Stimulated activated naive CD4-positive, alpha-beta T cell (primary cell): ENCODE measurements around the gene APC2.
"Not testable (repeated sequence)": the region's sequence is repeated elsewhere in the genome, so short reads cannot be mapped to it uniquely, and the experiment has no call there.

Experiments used
- DNase-seq, 6 experiments: peaks; one replicate each; lab custom pipeline; 2025; lab: John Stamatoyannopoulos, UW

APC2 gene

DNA sequence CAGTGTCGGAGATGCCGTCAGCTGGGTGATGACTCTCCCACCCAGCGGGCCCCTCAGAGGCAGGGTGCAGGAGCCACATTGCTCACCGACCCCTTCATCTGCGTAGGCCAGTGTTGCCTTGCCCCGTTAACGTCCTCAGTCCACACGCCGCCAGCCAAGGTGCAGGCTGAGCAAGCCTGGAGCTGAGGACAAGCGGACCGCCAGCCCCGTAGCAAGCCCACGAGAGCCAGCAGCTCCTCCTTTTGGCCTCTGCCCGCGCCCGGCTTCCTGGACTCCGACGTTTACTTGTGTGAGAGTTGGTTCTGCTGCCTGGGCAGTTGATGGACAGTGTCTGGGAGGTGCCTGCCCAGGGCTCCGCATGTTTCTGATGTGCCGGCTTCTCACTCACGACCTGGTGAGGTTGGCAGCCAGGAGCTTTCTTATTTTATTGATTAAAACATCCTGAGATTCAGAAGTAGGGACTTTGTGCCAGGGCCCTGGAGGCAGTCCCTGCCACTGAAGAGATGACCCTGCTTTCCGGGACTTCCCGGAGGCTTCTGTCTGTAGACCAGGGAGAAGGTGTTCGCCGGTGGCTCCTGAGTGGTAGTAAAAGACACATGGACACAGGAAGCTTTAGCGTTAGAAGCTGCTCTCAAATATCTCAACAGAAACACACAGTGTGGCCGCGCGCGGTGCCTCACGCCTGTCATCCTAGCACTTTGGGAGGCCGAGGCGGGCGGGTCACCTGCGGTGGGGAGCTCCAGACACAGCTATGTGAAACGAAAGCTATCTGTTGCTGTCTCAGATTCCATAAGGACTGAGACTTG is 36.7 kb upstream of the APC2 start:
- DNase-seq = no peak

DNA sequence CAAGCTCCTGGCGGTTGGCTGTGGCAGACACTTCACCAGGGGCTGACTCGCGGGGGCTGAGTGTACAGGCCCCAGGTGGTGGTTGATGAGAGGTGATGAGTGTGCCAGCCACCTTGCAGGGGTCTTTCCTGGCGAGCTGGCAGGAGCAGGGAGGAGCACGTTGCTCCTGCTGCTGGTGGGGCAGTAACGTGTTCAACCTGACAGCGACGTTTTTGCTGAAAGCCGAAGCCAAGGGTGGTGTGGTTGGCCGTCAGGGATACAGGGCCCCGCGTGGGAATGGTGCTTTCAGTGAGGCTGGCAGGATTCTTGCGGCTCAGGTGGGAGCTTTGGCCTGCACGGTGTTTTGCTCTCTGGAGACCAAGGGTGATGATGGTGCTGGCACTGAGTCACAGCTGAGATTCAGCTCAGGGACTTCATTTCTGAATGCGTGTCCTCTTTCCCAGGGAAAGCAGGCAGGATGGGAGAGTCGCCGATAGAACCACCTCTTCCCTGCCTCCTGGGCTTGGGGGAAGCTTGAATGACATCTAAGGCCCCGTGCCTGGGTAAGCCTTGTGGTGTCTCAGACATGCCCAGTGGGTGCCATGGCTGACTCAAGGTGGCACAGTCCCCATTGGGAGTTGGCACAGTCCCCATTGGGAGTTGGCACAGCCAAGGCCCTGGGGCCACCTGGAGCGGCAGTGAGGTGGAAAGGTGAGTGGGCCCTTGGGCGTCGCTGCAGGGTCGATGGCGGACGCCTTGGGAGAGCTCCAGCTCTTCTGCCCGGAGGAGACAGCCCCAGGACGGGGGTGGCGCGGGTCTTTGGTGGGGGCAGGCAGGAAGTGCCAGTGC is 33.7 kb upstream of the APC2 start:
- no peak for DNase-seq

DNA sequence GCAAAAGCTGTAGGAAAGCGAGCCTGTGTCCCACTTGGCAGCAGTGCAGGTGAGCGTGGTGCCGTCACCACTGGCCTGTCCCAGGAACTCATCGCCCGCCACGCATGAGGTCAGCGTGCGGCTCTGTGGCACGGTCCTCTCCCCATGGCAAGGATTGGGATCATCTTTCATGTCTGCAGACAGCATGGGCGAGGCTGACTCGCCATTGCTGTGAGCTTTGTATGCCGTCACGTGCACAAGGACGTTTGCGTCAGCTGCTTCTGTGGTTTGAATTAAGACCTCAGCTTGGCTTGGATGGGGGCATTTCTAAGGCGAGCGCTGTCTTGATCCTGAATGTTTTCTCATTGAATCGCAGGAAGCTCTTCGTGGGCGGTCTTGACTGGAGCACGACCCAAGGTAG is 32.8 kb upstream of the APC2 start:
- DNase-seq = no peak

DNA sequence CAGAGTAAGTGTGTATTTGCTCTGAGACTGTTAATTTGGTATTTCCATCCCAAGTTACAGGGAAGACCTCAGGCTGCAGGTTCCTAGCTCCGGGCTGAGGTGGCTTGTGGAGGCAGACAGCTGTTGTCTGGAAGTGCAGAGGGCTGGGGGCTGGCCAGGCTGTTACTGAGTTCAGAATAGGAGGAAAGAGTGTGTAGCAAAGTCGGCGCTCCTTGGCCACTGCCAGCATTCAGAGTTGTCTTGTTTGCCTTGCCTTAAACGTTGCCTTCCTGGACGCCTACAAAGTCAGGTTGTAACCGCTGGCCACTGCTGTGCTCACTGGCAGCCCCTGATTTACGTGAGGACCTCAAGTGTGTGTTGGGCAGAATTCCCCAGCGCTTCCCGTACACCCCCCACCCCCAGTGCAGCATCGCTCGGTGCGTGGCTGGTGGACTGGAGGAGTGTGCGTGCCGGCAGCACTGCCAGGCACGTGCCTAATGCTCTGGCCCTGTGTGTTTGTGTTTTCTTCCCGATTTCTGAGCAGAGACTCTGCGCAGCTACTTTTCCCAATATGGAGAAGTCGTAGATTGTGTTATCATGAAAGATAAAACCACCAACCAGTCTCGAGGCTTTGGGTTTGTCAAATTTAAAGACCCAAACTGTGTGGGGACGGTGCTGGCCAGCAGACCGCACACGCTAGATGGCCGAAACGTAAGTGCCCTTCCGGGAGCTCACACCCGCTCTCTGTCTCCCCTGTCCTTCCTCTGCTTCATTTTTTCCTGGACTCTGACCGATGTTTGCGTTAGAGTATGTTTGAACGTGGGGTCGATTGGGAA is 32.0 kb upstream of the APC2 start:
- DNase-seq = no peak

DNA sequence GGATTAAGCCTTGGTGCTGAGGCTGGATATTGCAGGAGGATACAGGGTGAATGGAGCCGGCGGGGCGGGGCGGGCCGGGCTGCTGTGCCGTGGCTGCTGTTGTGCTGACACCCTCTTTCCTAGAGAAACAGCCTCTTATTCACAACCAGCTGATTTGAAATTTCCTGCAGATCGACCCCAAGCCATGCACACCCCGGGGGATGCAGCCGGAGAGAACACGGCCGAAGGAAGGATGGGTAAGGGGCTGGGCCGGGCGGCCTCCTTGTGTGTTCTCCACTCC is 31.5 kb upstream of the APC2 start:
- DNase-seq = no peak

DNA sequence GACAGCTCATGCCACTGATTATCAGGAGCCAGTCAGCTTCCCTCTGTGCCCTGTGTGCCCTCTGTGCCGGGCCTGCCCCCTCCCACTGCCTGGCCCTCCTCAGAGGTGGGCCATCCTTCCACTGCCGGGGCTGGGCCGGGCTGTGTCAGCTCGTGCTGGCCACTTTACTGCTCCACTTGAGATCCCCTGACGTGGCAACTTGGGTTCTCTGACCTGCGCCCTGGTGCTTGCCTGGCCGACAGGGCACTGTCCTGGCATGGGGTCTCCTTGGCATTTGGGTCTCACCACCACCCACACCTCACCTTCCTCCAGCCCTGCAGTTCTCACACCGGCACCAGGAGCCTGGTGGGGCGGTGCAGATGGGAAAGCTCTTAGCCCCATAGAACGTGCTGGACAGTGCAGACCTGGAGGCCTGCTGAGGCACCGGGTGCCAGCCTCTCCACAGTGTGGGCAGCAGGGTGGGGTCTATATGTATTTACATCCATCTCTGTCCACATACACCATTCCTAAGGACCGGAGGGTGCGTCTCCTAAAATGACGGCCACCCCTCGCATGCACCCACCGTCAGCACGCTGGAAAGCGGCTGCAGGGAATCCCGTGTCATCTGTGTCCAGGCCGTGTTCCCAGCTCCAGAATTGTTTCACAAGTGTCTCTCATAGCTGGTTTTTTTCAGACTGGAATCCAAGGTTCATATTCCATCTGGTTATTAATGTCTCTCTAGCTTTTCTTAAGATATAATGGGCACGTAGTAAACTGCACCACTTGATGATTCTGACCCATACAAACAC is 30.8 kb upstream of the APC2 start:
- DNase-seq = no peak

DNA sequence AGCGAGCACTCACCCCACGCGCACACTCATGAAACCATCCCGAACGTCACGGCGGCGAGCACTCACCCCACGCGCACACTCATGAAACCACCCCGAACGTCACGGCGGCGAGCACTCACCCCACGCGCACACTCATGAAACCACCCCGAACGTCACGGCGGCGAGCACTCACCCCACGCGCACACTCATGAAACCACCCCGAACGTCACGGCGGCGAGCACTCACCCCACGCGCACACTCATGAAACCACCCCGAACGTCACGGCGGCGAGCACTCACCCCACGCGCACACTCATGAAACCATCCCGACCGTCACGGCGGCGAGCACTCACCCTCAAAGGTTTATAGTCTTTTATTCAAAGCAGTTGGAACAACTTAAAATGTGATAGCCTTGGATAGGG is 29.8 kb upstream of the APC2 start:
- DNase-seq = not testable (repeated sequence)

DNA sequence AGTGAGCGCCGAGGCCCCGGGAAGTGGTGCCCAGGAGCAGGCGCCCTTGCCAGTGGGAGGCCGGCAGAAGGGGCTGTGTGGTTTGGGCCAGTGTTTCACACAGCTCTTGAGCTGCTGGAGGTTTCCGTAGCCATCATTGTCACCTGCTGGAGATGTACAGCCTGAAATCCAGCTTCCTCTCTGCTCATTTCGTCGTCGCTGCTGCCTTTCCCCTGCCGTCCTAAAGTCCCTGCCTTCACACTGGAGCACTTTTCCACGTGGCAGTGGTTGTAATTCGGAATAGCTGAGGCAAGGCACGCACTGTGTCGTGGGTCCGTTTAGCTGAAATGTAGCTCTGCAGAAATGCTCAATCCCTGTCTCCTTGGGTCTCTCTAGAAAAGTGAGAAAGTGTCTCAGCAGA is 29.3 kb upstream of the APC2 start:
- no peak for DNase-seq

DNA sequence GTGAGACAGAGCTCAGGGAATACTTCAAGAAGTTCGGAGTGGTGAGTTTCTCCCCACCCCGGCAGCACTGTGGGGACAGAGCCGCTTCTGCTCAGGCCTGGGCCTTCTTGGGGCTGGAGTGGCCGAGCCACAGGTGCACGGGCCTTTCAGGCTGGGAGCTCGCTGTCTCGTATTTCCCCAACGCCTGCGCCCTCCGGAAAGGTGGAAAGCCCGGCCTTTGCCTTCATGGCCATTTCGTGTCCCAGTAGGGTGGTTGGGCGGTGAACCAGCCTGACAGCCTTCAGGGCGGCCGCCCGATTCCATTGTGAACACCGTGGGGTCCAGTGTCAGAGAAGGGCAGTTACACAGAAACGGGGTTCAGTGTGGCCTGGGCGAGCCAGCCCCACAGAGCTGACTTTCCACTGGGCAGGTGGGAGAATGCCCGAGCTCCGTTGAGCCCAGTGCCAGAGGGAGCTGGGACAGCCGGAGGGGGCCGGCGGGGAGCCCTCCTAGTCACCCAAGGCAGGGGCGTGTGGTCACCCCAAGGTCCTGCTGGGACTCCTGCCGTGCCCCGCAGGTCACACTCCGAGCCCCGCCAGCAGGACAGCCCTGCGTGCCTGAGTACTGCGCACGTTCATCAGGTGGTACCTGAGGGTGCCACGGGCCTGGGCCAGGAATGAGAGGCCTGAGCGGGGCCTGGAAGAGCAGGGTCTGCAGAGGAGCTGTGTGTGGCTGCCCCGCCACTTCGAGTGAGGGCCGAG is 28.5 kb upstream of the APC2 start:
- DNase-seq = no peak

DNA sequence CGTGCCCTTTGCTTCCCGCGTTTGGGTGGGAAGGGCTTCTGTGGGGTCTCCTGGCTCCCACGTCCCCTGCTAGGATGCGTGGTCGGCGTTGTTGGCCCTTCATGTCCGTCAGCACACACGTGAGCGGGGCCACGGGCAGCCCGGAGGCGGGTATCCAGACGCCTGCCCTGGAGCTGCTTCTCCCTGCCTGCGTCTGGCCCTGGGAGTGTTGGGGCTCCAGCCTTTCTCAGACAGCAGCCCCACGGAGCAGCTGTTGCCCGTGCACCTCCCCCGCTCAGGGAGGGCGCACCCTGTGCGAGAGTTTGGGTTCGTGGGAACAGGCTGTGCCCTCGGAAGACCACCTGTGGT is 28.0 kb upstream of the APC2 start:
- DNase-seq = no peak

DNA sequence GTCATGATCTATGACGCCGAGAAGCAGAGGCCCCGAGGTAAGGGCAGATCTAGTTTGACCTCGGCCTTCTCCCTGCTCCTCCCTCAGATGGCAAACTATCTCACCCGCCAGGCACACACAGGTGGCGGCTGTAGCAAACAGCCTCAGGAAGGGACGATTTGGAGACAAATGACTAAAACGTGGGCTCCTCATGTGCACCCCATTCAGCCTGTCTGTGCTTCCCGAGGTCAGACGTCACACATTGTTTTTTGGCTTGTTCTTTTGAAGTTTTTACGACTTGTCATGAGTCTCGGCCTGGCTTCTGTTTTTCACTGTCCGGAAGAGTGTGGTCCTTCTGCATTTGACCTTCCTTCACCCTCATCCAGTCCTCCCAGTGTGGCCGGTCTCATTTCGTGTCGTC is 27.6 kb upstream of the APC2 start:
- DNase-seq = no peak

DNA sequence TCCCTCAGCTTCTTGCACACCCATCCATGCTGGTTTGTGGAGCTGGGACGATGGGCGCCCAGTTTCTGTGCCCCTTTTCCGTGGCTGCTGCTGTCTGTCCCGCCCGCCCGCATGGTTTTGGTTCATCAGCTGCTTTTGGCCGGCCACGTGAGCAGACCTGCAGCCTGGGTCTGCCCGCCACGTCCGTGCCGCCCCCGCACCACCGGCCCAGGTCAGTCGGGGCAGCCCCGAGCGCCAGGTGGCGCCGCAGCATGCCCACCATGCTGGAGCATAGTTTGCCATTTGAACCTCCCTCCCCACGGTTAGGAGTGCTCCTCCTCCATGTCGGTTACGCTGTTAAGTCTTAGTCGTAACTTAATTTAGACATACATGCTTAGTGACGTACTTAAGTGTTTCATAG is 27.0 kb upstream of the APC2 start:
- DNase-seq = no peak

DNA sequence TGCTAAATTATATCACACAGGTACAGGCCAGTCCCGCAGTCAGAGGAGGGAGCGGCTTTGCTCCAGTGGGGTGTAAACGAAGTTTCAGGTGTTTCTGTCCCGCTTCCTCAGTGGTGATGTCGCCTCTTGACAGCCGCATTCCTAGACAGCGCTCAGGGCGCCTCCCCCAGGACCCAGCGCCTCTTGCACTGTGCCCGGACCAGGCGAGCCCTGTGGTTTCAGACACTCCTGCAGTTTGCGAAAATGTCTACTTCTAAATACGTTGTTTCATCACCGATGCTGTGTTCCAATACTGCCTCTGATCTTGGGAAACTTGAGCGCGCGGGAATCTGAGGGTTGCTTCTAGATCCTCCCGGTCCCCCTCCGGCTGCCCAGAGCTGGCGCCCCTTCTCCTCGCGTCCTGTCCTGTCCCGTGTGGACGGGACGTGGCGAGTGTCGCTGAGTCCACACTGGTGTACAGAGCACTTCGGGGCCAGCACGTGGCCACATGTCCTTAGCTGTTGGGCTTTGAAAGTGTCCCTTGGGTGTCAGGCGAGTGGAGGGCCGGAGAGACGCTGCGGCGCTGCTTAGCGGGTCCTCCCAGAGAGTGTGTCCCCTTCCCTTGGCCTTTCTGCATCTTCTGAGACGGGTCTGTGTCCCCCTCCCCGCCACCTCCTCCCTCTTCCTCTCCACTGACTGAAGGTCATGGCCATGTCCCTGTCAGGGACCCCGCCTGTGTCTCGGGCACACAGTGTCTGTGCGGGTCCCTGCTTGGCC is 26.3 kb upstream of the APC2 start:
- no peak for DNase-seq

DNA sequence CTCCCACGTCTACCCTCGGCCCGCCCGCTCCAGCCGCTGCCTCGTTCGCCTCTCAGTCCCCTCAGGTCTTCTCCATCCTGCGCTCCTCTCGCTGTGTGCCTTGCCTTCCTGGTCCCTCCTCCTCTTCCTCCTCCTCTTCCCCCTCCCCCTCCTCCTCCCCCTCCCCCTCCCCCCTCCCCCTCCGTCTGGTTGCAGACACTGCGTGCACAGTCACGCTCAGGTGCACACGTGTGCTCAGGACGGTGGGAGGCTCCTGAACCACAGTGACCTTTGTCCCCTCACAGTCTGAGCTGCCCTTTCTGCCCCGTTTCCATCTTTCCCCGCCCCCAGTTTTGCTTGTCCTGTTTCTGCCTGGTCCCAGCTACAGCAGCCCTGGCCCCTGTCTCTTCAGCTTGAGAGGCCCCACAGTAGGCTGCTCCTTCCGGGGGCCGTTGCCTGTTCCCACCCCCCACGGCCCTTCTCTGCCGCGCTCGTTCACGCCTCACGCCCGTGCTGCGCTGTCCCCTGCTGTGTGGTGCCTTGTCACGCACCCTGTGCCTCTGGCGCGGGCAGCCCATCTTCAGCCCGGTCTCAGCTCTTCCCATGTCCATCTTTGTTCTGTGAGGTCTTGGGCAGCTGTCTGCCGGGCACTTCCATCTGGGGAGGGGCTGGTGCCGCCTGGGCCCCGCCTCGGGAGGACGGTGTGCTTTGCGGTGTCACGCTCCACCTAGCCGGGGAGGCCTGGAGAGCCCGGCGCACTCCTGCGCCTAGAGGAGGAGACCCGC is 25.5 kb upstream of the APC2 start:
- DNase-seq = no peak

DNA sequence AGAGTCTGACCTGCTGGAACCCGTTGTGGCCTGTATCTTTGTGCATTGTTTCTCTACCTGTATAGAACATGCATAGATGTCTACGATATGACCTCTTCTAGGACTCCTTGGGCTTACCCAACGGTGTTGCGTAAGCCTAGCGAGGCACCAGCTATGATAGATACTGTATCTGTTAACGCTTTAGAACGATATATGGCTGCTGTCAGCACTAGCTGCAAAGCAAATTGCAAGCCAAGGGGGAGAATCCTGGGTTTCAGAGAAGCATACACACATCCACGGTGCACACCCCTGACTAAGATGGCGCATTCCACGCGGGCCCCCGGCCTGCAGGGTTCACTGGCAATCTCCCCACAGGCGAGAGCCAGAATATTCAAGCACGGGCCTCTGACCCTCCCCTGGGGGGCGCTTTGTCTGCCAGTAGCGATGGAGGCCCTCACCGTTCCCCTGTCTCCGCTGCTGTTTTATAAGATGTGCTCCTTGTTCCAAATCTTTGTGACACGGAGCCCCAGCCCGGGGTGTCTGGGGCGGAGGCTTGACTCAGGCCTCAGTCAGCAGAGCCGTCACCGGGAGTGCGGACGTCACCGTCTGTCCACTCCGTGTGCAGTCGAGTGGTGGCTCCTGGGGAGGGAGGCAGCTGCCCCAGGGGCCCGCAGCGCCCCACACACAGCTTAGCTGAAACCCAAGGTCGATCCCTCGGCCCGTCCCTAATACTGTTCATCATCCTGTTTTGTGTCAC is 24.7 kb upstream of the APC2 start:
- DNase-seq = no peak

DNA sequence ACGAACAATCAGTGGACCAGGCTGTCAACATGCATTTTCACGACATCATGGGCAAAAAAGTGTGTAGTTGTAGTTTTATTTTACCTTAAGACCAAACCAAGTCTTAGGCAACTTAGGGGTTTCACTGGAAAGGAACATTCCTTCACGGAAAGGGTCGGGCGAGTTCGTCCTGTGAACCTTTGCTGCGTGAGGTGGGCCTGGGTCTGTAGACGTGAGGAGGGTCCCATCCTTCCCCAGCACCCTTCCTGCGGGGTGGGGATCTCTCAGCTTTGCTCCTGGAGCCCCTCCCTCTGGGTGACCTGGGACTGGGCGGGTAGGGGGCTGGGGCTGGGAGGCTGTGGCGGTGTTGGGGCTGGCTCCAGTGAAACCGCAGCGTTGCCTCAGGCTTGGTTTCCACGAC is 24.0 kb upstream of the APC2 start:
- DNase-seq = no peak

DNA sequence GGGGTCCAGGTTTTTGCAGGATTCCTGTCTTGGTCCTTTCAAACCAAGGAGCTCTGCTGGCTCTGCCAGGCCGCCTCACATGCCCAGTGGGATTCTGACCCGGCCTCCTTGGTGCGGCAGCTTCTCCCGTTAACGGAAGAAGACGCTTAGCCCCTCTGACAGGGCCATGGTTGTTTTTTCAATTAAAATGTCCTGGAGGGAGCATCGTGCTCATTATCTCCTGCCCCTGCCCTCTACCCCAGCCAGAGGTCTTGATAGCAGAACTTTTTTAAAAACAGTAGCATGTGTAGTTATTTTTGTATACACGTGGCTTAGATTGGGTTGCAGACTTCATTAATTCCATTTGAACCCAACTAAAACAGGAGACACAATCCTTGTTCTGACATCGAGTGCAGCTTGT is 23.2 kb upstream of the APC2 start:
- no peak for DNase-seq

DNA sequence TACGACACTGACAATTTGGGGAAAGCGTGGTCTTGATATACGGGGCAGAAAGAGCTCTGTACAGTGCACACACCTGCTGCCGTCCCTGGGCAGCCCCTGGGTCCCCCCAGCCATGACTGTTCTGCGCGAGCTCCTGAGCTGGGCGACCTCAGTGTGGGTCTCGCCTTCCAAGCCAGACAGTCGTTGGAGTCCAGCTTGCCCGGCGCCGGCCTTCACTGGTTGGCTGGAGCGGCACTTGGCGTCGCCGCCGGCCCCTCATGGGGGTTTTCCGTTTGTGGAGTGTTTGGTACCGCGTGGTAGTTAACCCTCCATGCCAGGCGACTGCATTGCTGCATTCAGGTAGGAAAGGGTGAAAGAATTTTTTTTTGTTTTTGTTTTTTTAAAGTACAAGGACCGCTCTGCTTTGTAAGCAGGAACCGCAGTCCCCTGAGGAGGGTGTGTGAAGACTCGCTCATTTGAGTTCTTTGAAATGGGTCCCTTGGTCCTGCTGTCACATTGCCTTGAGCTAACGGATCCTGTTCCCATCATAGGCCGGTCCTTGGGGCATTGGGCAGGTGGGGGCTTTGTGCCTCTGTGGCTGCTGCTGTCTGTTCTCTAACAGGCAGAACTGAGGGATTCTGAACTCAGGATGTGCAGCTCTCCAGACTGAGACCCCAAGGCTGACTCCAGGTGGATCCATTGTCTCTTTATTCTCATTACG is 22.6 kb upstream of the APC2 start:
- DNase-seq = no peak
